HG03025 (cell line): ENCODE results near the gene TRPM4.
"Not testable (repeated sequence)": the region's sequence is repeated elsewhere in the genome, so short reads cannot be mapped to it uniquely, and the experiment has no call there.

Experiments
- ATAC-seq: cut with Tn5 transposase; IDR thresholded peaks from one replicate; pipeline ENCODE4 v1.9.1; 2021; ENCODE audit warnings: mild to moderate bottlenecking, moderate library complexity; ENCODE audit not compliant: unreplicated experiment, low FRiP score

The TRPM4 gene

GRCh38 chr19:49150106-49150943 lies 7.3 kb upstream of the TRPM4 start:
- no peak for ATAC-seq

- ATAC-seq = no peak
These were observed 6.7 kb upstream of the TRPM4 start for GRCh38 chr19:49150944-49151243.

GRCh38 chr19:49151267-49152118 lies 6.1 kb upstream of the TRPM4 start:
- no peak for ATAC-seq

GRCh38 chr19:49152119-49152550 lies 5.5 kb upstream of the TRPM4 start:
- ATAC-seq = no peak

GRCh38 chr19:49153167-49153809 lies 4.3 kb upstream of the TRPM4 start:
- ATAC-seq = no peak

- ATAC-seq = no peak
These were observed 3.3 kb upstream of the TRPM4 start for GRCh38 chr19:49154279-49154678.

GRCh38 chr19:49155005-49155819 lies 2.4 kb upstream of the TRPM4 start, which contains the start of gene HRC:
Gene HRC, minus strand, starts transcription at chr19:49155396. Its CDS starts 159 bp downstream, at chr19:49155237.
- no peak for ATAC-seq

- ATAC-seq = no peak
These were observed 1.7 kb upstream of the TRPM4 start for GRCh38 chr19:49155820-49156346.

GRCh38 chr19:49160450-49161189 lies 3.0 kb downstream of the TRPM4 start:
- no peak for ATAC-seq

- ATAC-seq = no peak
These were observed 4.4 kb downstream of the TRPM4 start for GRCh38 chr19:49161987-49162386.

GRCh38 chr19:49165111-49165750 lies 7.6 kb downstream of the TRPM4 start:
- ATAC-seq = no peak

GRCh38 chr19:49165865-49166301 lies 8.3 kb downstream of the TRPM4 start:
- no peak for ATAC-seq

GRCh38 chr19:49167857-49168409 lies 10.3 kb downstream of the TRPM4 start:
- ATAC-seq = no peak

- ATAC-seq = no peak
These were observed 10.8 kb downstream of the TRPM4 start for GRCh38 chr19:49168421-49168820.

GRCh38 chr19:49173198-49173597 lies 15.6 kb downstream of the TRPM4 start:
- no peak for ATAC-seq

- no peak for ATAC-seq
These were observed 23.1 kb downstream of the TRPM4 start for GRCh38 chr19:49180659-49181058.

GRCh38 chr19:49182010-49182847 lies 24.6 kb downstream of the TRPM4 start:
- ATAC-seq = not testable (repeated sequence)
